ENCODE results near the gene RNF168.
"Not testable (repeated sequence)": the region's sequence is repeated elsewhere in the genome, so short reads cannot be mapped to it uniquely, and the experiment has no call there.

Gene RNF168

GRCh38 chr3:196514913-196515621, 11.5 kb upstream of the RNF168 start, which contains the start of gene SMCO1:
Gene SMCO1 (minus strand): TSS chr3:196515346. CDS start chr3:196515209, 137 bp downstream.
- DNase-seq (ENCODE audit: low read depth), result no peak

- DNase-seq (ENCODE audit: low read depth), result no peak
Measured at GRCh38 chr3:196514350-196514716, 10.8 kb upstream of the RNF168 start.

GRCh38 chr3:196513697-196514349, 10.3 kb upstream of the RNF168 start:
- no peak for DNase-seq (ENCODE audit: low read depth)

- DNase-seq (ENCODE audit: low read depth), result not testable (repeated sequence)
Measured at GRCh38 chr3:196511646-196512425, 8.3 kb upstream of the RNF168 start.

- not testable (repeated sequence) for DNase-seq (ENCODE audit: low read depth)
Measured at GRCh38 chr3:196511108-196511507, 7.5 kb upstream of the RNF168 start.

- no peak for DNase-seq (ENCODE audit: low read depth)
Measured at GRCh38 chr3:196506687-196507086, 3.1 kb upstream of the RNF168 start.

- no peak for DNase-seq (ENCODE audit: low read depth)
Measured at GRCh38 chr3:196504556-196504955, 988 bp upstream of the RNF168 start.

- DNase-seq (ENCODE audit: low read depth), result not testable (repeated sequence)
Measured at GRCh38 chr3:196504077-196504398, 470 bp upstream of the RNF168 start.

- no peak for DNase-seq (ENCODE audit: low read depth)
Measured at GRCh38 chr3:196502775-196503195, 783 bp downstream of the RNF168 start.

- no peak for DNase-seq (ENCODE audit: low read depth)
Measured at GRCh38 chr3:196501316-196502044, 2.1 kb downstream of the RNF168 start.

GRCh38 chr3:196499807-196500524, 3.6 kb downstream of the RNF168 start:
- no peak for DNase-seq (ENCODE audit: low read depth)

GRCh38 chr3:196499061-196499460, 4.5 kb downstream of the RNF168 start:
- DNase-seq (ENCODE audit: low read depth), result no peak

GRCh38 chr3:196498297-196498696, 5.3 kb downstream of the RNF168 start:
- DNase-seq (ENCODE audit: low read depth), result no peak

- no peak for DNase-seq (ENCODE audit: low read depth)
Measured at GRCh38 chr3:196496183-196496582, 7.4 kb downstream of the RNF168 start.

GRCh38 chr3:196493292-196493691, 10.3 kb downstream of the RNF168 start:
- no peak for DNase-seq (ENCODE audit: low read depth)

GRCh38 chr3:196492080-196492479, 11.5 kb downstream of the RNF168 start:
- no peak for DNase-seq (ENCODE audit: low read depth)

GRCh38 chr3:196489747-196490146, 13.8 kb downstream of the RNF168 start:
- DNase-seq (ENCODE audit: low read depth), result no peak

GRCh38 chr3:196486263-196486662, 17.3 kb downstream of the RNF168 start:
- no peak for DNase-seq (ENCODE audit: low read depth)

- no peak for DNase-seq (ENCODE audit: low read depth)
Measured at GRCh38 chr3:196477678-196478077, 25.9 kb downstream of the RNF168 start.

- no peak for DNase-seq (ENCODE audit: low read depth)
Measured at GRCh38 chr3:196472286-196472685, 31.3 kb downstream of the RNF168 start.

- DNase-seq (ENCODE audit: low read depth), result no peak
Measured at GRCh38 chr3:196471551-196471950, 32.0 kb downstream of the RNF168 start.

GRCh38 chr3:196470182-196470581, 33.4 kb downstream of the RNF168 start:
- not testable (repeated sequence) for DNase-seq (ENCODE audit: low read depth)

Measured in stimulated activated CD4-positive, alpha-beta T cell treated with anti-CD3 and anti-CD28 coated beads, Interleukin-2, amount 100 ng/mL, for 4 hours (primary cell).